H1 (cell line): ENCODE data around the gene SPOCD1. TPM values are rescaled to one million over a fixed set of nuclear protein-coding genes. Genes with fewer than 3 reads are reported as not detected.

Experiments
- CTCF ChIA-PET: fragments of 300-600 bp; sonication (Branson Sonifier 250); formaldehyde crosslinking; loops from one replicate; lab custom pipeline; 2021; ENCODE audit not compliant: partially characterized antibody; lab: Charles Lee
- POLR2A ChIA-PET: fragments of 300-600 bp; sonication (Branson Sonifier 250); formaldehyde crosslinking; loops from one replicate; lab custom pipeline; 2021; ENCODE audit warnings: inconsistent platforms; ENCODE audit not compliant: partially characterized antibody; lab: Charles Lee
- DNase-seq, 2 experiments: peaks; one replicate each; pipeline versions ENCODE4 v3.0.0 to v3.0.0-alpha.2; 2010 to 2022; ENCODE audit warnings: low spot score in 2 of 2, low read depth in 1 of 2, mixed read lengths in 1 of 2
- FAIRE-seq: peaks from 2 replicates; lab custom pipeline; 2011; peaks lifted over from hg19 to GRCh38; lab: Jason Lieb, UNC
- H2AFZ ChIP-seq: 2 replicates; pipeline ENCODE4 v1.8.1; 2012; ENCODE audit warnings: low read length, inconsistent platforms
- H2AK5ac ChIP-seq: 2 replicates; pipeline ENCODE4 v1.6.1; 2013; ENCODE audit warnings: low read depth, low read length
- H2BK120ac ChIP-seq: replicated peaks from 2 replicates; pipeline ENCODE3; 2013; ENCODE audit warnings: low read depth, low read length, inconsistent platforms
- H2BK12ac ChIP-seq: 2 replicates; pipeline ENCODE4 v1.6.1; 2013; ENCODE audit warnings: low read depth, low read length
- H2BK15ac ChIP-seq: 2 replicates; pipeline ENCODE4 v1.6.1; 2013; ENCODE audit warnings: low read length
- H2BK20ac ChIP-seq: 2 replicates; pipeline ENCODE4 v1.6.1; 2013; ENCODE audit warnings: low read length
- H2BK5ac ChIP-seq: 2 replicates; pipeline ENCODE4 v1.6.1; 2013; ENCODE audit warnings: low read depth, low read length
- H3K14ac ChIP-seq: 2 replicates; pipeline ENCODE4 v1.6.1; 2013; ENCODE audit warnings: inconsistent platforms; ENCODE audit not compliant: insufficient read length
- H3K18ac ChIP-seq: 2 replicates; pipeline ENCODE4 v1.6.1; 2013; ENCODE audit warnings: low read length; ENCODE audit errors: extremely low read depth
- H3K23ac ChIP-seq: 2 replicates; pipeline ENCODE4 v1.6.1; 2013; ENCODE audit warnings: inconsistent platforms; ENCODE audit not compliant: insufficient read length
- H3K23me2 ChIP-seq: 2 replicates; pipeline ENCODE4 v1.6.1; 2013; ENCODE audit warnings: low read depth, low read length
- H3K27ac ChIP-seq: 2 replicates; pipeline ENCODE4 v1.6.1; 2011; ENCODE audit warnings: low read depth, low read length, inconsistent platforms
- H3K27me3 ChIP-seq, 4 experiments: replicated peaks in 1 of 4; 1 replicate in 1 of 4; 2 replicates in 3 of 4; pipeline versions ENCODE4 v1.6.1 to v1.8.1; 2011 to 2013; ENCODE audit warnings: low read length in 3 of 4, mild to moderate bottlenecking in 3 of 4, inconsistent platforms in 2 of 4, mixed read lengths in 2 of 4, moderate library complexity in 1 of 4; ENCODE audit not compliant: control insufficient read depth in 3 of 4, insufficient read depth in 3 of 4; ENCODE audit errors: extremely low read depth in 1 of 4
- H3K36me3 ChIP-seq, 4 experiments: 2 replicates each; pipeline versions ENCODE4 v1.6.1 to v1.8.1; 2011 to 2013; ENCODE audit warnings: mild to moderate bottlenecking in 4 of 4, low read length in 3 of 4, moderate library complexity in 2 of 4, control low read depth in 1 of 4, inconsistent platforms in 1 of 4; ENCODE audit not compliant: insufficient read depth in 4 of 4, control insufficient read depth in 2 of 4
- H3K4ac ChIP-seq: replicated peaks from 2 replicates; pipeline ENCODE3; 2013; ENCODE audit warnings: low read length, low read depth, mixed read lengths, inconsistent platforms; ENCODE audit not compliant: insufficient read length
- H3K4me1 ChIP-seq, 4 experiments: replicated peaks in 1 of 4; 1 replicate in 1 of 4; 2 replicates in 3 of 4; pipeline versions ENCODE4 v1.6.1 to v1.8.1; 2011 to 2013; ENCODE audit warnings: low read length in 3 of 4, inconsistent platforms in 2 of 4, mixed read lengths in 1 of 4; ENCODE audit not compliant: insufficient read depth in 4 of 4, control insufficient read depth in 3 of 4
- H3K4me2 ChIP-seq, 2 experiments: 2 replicates each; pipeline versions ENCODE4 v1.6.1 to v1.8.1; 2011 to 2013; ENCODE audit warnings: low read depth in 2 of 2, low read length in 2 of 2, control low read depth in 1 of 2, inconsistent platforms in 1 of 2, mild to moderate bottlenecking in 1 of 2; ENCODE audit not compliant: insufficient read depth in 1 of 2
- H3K4me3 ChIP-seq, 4 experiments: fragments of 200-600, 300-600 bp in 1 of 4; sonication (generic), shearing (Covaris generic), sonication (Bioruptor Twin) in 1 of 4; 2 replicates each; pipeline versions ENCODE4 v1.5.1 to v1.8.1; 2011 to 2016; ENCODE audit warnings: low read length in 4 of 4, low read depth in 3 of 4, control low read depth in 2 of 4, inconsistent platforms in 2 of 4, mild to moderate bottlenecking in 2 of 4, mixed read lengths in 1 of 4, moderate library complexity in 1 of 4; ENCODE audit not compliant: insufficient read depth in 2 of 4; ENCODE audit errors: extremely low read depth in 1 of 4
- H3K56ac ChIP-seq: replicated peaks from 2 replicates; pipeline ENCODE3; 2013; ENCODE audit warnings: low read depth, mild to moderate bottlenecking, mixed read lengths, low read length, inconsistent platforms; ENCODE audit not compliant: insufficient read length
- H3K79me1 ChIP-seq: 2 replicates; pipeline ENCODE4 v1.6.1; 2013; ENCODE audit warnings: low read depth, low read length, control low read depth
- H3K79me2 ChIP-seq, 2 experiments: 2 replicates each; pipeline versions ENCODE4 v1.6.1 to v1.8.1; 2012 to 2013; ENCODE audit warnings: low read length in 2 of 2, mild to moderate bottlenecking in 2 of 2, inconsistent platforms in 1 of 2; ENCODE audit not compliant: insufficient read depth in 2 of 2, control insufficient read depth in 1 of 2
- H3K9ac ChIP-seq, 4 experiments: replicated peaks in 1 of 4; 1 replicate in 1 of 4; 2 replicates in 3 of 4; pipeline versions ENCODE4 v1.6.1 to v1.8.1; 2011 to 2013; ENCODE audit warnings: low read depth in 3 of 4, low read length in 3 of 4, control low read depth in 2 of 4, mild to moderate bottlenecking in 2 of 4, moderate library complexity in 2 of 4, inconsistent platforms in 1 of 4; ENCODE audit errors: extremely low read depth in 1 of 4
- H3K9me3 ChIP-seq, 2 experiments: 2 replicates each; pipeline versions ENCODE4 v1.6.1 to v1.8.1; 2012 to 2013; ENCODE audit warnings: mild to moderate bottlenecking in 2 of 2, moderate library complexity in 2 of 2, control low read depth in 1 of 2, inconsistent platforms in 1 of 2, low read depth in 1 of 2, low read length in 1 of 2, mixed read lengths in 1 of 2; ENCODE audit not compliant: insufficient read depth in 2 of 2
- H4K20me1 ChIP-seq, 2 experiments: replicated peaks in 1 of 2; 2 replicates each; pipeline versions ENCODE3 to v1.8.1; 2011 to 2013; ENCODE audit warnings: inconsistent platforms in 2 of 2, low read length in 2 of 2, mild to moderate bottlenecking in 1 of 2; ENCODE audit not compliant: insufficient read depth in 2 of 2, control insufficient read depth in 1 of 2
- H4K5ac ChIP-seq: 2 replicates; pipeline ENCODE4 v1.6.1; 2013; ENCODE audit warnings: low read length, low read depth, mixed read lengths, inconsistent platforms; ENCODE audit not compliant: insufficient read length
- H4K8ac ChIP-seq: 2 replicates; pipeline ENCODE4 v1.8.0; 2013; ENCODE audit warnings: mild to moderate bottlenecking, moderate library complexity, low read length, inconsistent platforms; ENCODE audit not compliant: insufficient read depth; ENCODE audit errors: extremely low read depth
- H4K91ac ChIP-seq: replicated peaks from 2 replicates; pipeline ENCODE3; 2013; ENCODE audit warnings: low read length, mixed read lengths, inconsistent platforms; ENCODE audit not compliant: insufficient read length
- CEBPB ChIP-seq: IDR thresholded peaks from 2 replicates; pipeline ENCODE4 v1.6.1; 2012; ENCODE audit warnings: low read depth, low read length
- EZH2 ChIP-seq: fragments of 200-600 bp; sonication (generic); IDR thresholded peaks from 2 replicates; pipeline ENCODE4 v1.7.1; 2012; ENCODE audit warnings: low read depth, mild to moderate bottlenecking, moderate library complexity, low read length, inconsistent platforms; ENCODE audit not compliant: severe bottlenecking
- FOSL1 ChIP-seq: IDR thresholded peaks from 2 replicates; pipeline ENCODE4 v1.6.1; 2011; ENCODE audit warnings: mild to moderate bottlenecking, low read depth, low read length, moderate library complexity; ENCODE audit not compliant: insufficient read depth
- SP2 ChIP-seq: IDR thresholded peaks from 2 replicates; pipeline ENCODE4 v1.6.1; 2012; ENCODE audit warnings: mild to moderate bottlenecking, low read length, inconsistent platforms
- ZNF274 ChIP-seq: IDR thresholded peaks from 2 replicates; pipeline ENCODE4 v1.7.0; 2012; ENCODE audit warnings: low read length, borderline replicate concordance; ENCODE audit errors: extremely low read depth
- WGBS, 2 experiments: shearing (Covaris generic) in 1 of 2; methylation state at CpG; one replicate each; pipeline versions ENCODE4 v1.1.6 to v1.1.7; 2013 to 2015; ENCODE audit warnings: low lambda C conversion rate in 2 of 2, mixed read lengths in 2 of 2, inconsistent platforms in 1 of 2, low coverage in 1 of 2, missing lambda C conversion rate in 1 of 2; ENCODE audit not compliant: insufficient replicate concordance in 2 of 2, insufficient coverage in 1 of 2, insufficient read length in 1 of 2; ENCODE audit errors: extremely low coverage in 1 of 2, missing lambda C conversion rate in 1 of 2; 5-methylcytosine and 5-hydroxymethylcytosine counted together
- polyA plus RNA-seq, 7 experiments: library from polyadenylated mRNA; depleted of rRNA in 3 of 7; stranded (reverse) in 5 of 7; unstranded in 2 of 7; fragments of >200 nt in 5 of 7; fragments of 200-250 nt in 2 of 7; gene quantifications; 1 replicate in 5 of 7; 2 replicates in 1 of 7; 4 replicates in 1 of 7; pipeline versions ENCODE4 v1.2.1 to v1.2.3, GENCODE V29; 2011 to 2013; ENCODE audit warnings: missing spikeins in 2 of 7, mixed read lengths in 2 of 7
- total RNA-seq: library from RNA; stranded (reverse); fragmentation: NEBNext Ultra II Directional; extraction: Animal tissue kit (Norgen Biotek cat#: 25700); gene quantifications from 2 replicates; pipeline ENCODE4 v1.2.1, GENCODE V29; 2021

The SPOCD1 gene
- total and polyA plus RNA-seq, 2 of the 8 experiments (the other 6 are each of a cell fraction or from before 2014, with no cell fraction given), result 1.8 to 2.9 TPM

DNA sequence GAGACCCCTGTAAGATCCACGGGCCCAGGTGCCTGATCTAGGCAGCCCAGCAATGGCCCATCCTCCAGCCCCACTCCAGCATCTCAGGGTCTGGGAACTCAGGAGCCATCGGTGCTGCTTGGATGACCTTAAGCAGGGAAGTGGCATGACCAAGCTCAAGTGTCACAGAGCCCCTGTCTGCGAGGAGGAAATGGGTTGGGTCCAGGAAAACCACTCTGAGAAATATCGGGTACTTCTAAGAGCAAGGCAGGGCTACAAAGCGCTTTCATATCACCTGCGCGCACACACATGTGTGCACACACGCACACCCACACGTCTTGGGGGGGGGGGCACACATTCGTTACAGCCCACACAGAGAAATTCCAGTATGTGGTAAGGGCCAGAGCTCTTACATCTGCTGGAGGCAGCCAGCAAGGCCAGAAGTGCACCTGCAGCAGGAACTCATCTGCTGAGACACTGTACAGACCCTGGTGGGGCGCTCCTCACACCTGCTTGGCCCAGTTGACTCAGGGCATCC is 32.6 kb upstream of the SPOCD1 start:
- TF ChIP-seq ZNF274 (no peak), EZH2 (no peak), FOSL1 (no peak), CEBPB (no peak), SP2 (no peak)
- no peak for FAIRE-seq
- H3K14ac ChIP-seq, result no peak overlapping the region

More for the DNA sequence above, 32.6 kb upstream of the SPOCD1 start:
- Histone ChIP-seq H3K4ac (no peak overlapping the region), H2BK15ac (no peak overlapping the region), H3K27ac (no peak overlapping the region), H2BK20ac (no peak overlapping the region), H3K4me2 (no peak overlapping the region), H4K20me1 (no peaks in the 10 kb centered on the region), H3K23me2 (no peaks in the 10 kb centered on the region), H2BK5ac (no peak overlapping the region), H4K8ac (no peak overlapping the region), H3K27me3 (no peaks in the 10 kb centered on the region), H3K9ac (no peak overlapping the region), H3K79me1 (no peaks in the 10 kb centered on the region), H4K5ac (no peak overlapping the region), H3K9me3 (no peaks in the 10 kb centered on the region), H3K18ac (no peak overlapping the region), H2BK120ac (no peak overlapping the region), H2AK5ac (no peak overlapping the region), H3K4me1 (no peaks in the 10 kb centered on the region), H4K91ac (no peak overlapping the region), H3K56ac (no peak overlapping the region), H2BK12ac (no peak overlapping the region), H2AFZ (no peak overlapping the region), H3K36me3 (no peaks in the 10 kb centered on the region), H3K4me3 (no peak overlapping the region), H3K23ac (no peak overlapping the region), H3K79me2 (no peaks in the 10 kb centered on the region)
- ChIA-PET POLR2A (interaction anchor here (1.4 kb wide), 1 partner anchor 86 kb away, joined by 3 read pairs; no protein-coding TSS in a partner anchor), CTCF (interaction anchor here (0.6 to 1.8 kb wide), 3 partner anchors 32 to 299 kb away, joined by 3 to 5 read pairs (median 4); partner anchors contain the start of gene SPOCD1)
- no peak for DNase-seq
- whole genome bisulfite sequencing, 2 experiments, result 86% methylated on average over 6 of the region's 11 CpGs; no CpG with 5 or more reads in 1 of the 2 experiments
